ENCODE results near the gene SCART1.
"Not testable (repeated sequence)": the region's sequence is repeated elsewhere in the genome, so short reads cannot be mapped to it uniquely, and the experiment has no call there.

Gene SCART1

DNA sequence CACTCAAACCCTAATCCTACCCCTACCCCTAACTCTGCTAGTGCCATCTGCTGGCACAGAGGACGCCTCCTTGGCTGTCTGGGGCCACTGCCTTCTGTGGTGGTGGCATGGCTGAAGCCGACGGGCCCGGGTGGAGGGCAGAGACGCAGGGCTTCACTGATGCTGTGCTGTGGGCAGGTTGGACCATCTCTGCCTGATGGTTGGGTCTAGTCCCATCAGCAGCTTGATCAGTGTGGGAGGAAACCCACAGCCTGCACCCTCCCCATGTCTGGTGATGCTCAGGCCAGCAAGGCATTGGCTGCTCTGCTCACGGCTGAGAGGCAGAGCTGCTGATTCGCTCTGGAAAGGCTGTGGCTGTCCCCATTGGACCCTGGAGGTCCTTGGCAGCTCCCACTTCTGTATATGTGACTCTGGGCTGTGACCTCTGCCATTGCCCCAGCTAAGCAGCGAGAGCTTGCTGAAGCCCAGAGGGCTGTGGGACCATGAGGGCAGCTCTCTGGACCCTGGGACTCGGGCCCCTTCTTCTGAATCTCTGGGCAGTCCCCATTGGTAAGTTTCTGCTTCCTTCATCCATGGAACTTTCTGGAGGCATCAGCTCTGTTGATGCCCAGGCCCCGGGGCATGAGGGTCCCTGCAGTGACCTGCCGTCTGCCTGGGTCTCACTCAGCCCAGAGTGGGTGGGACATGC is at the start of gene SCART1:
Gene SCART1 (plus strand): TSS at position 430 of the 688 bp plus-strand sequence. CDS start 53 bp downstream, at position 483.
- no peak for DNase-seq

DNA sequence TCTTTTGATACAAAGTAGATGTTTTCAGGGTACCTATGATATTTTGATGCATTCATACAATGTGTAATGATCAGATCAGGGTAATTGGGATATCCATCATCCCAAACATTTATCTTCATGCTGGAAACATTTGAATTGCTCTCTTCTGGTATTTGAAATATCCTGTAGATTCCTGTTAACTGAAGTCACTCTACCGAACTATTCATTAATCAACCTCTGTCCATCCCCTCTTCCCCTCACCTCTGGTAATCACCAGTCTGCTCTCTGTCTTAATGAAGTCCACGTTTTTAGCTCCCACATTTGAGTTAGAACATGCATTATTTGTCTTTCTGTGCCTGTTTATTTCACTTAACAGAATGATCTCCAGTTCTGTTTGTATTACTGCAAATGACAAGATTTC is 48.5 kb upstream of the SCART1 start:
- DNase-seq, result no peak

DNA sequence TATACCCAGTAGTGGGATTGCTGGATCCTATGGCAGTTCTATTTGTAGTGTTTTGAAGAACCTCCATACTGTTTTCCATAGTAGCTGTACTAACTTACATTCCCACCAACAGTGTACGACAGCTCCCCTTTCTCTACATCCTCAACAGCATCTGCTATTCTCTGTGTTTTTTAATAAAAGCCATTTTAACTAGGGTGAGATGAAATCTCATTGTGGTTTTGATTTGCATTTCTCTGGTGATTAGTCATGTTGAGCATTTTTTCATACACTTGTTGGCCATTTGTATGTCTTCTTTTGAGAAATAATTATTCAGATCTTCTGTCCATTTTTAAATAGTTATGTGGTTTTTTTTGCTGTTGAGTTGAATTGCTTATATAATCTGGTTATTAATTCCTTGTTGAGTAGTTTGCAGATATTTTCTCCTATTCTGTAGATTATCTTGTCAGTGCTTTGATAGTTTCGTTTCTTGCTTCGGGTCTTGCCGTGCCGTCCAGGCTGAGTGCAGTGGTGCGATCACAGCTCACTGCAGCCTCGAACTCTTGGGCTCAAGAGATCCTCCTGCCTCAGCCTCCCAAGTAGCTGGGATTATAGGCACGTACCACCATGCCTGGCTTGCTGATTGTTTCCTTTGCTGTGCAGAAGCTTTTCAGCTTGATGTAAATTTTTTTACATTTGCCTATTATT is 47.8 kb upstream of the SCART1 start:
- no peak for DNase-seq

DNA sequence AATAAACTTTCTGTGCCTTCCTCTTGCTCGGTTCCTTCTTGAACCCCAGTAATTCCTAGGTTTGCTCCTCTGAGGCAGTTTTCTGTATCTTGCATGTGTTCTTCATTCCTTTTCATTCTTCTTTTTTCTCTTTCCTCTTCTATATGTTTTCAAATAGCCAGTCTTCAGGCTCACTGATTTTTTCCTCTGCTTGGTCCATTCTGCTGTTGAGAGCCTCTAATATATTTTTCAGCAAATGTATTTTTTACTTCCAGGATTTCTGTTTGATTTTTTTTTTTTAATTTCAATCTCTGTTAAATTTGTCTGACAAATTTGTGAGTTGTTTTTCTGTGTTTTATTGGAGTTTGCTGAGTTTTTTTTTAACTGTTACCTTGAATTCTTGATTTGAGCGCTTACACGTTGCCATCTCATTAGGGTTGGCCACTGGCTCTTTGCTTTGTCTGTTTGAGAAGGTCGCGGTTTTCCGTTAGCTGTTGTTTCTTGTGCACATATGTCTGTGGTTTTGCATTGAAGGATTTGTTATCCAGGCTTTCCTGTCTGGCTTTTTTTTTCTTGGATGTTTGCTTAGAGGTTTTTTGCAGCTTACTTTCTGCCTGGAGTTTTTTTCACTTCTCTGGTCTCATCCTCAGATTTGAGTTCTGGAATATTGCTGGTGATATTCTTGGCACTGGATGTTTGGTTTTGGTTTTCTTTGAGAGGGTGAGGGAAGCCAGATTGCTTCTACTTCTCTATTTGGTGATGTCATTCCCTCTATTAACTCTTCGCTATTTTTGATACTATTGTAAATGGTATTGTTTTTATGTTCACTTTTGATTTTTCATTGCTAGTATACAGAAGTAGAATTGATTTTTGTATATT is 42.0 kb upstream of the SCART1 start:
- DNase-seq, result no peak

DNA sequence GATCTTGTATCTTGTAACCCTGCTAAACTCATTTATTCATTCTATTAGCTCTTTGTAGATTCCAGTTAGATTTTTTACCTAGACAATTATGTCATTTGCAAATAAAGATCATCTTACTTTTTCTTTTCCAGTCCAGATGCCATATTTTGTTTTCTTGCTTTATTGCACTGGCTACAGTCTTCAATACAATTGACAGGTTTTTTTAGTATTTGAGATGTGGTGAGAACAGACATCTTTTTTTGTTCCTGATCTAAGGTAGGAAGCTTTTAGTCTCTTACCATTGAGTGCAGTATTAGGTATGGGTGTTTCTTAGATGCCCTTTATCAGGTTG is 41.4 kb upstream of the SCART1 start:
- no peak for DNase-seq

DNA sequence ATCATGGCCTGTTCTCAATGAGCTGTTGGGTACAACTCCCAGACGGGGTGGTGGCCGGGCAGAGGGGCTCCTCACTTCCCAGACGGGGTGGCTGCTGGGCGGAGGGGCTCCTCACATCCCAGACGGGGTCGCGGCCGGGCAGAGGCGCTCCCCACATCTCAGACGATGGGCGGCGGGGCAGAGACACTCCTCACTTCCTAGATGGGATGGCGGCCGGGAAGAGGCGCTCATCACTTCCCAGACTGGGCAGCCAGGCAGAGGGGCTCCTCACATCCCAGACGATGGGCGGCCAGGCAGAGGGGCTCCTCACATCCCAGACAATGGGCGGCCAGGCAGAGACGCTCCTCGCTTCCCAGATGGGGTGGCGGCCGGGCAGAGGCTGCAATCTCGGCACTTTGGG is 39.3 kb upstream of the SCART1 start:
- DNase-seq, result not testable (repeated sequence)

DNA sequence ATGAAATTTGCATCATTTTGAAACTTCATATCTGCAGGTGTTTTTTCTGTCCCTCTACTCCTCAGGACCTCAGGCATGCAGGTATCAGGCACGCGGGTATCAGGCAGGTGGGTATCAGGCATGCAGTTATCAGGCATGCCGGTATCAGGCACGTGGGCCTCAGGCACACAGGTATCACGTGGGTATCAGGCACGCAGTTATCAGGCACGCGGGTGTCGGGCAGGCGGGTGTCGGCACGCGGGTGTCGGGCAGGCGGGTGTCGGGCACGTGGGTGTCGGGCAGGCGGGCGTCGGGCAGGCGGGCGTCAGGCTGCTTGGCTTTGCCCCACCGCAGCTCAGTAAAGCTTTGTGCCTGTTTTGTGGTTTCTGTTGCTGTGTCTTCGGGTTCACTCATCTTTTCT is 38.0 kb upstream of the SCART1 start:
- DNase-seq, result no peak

DNA sequence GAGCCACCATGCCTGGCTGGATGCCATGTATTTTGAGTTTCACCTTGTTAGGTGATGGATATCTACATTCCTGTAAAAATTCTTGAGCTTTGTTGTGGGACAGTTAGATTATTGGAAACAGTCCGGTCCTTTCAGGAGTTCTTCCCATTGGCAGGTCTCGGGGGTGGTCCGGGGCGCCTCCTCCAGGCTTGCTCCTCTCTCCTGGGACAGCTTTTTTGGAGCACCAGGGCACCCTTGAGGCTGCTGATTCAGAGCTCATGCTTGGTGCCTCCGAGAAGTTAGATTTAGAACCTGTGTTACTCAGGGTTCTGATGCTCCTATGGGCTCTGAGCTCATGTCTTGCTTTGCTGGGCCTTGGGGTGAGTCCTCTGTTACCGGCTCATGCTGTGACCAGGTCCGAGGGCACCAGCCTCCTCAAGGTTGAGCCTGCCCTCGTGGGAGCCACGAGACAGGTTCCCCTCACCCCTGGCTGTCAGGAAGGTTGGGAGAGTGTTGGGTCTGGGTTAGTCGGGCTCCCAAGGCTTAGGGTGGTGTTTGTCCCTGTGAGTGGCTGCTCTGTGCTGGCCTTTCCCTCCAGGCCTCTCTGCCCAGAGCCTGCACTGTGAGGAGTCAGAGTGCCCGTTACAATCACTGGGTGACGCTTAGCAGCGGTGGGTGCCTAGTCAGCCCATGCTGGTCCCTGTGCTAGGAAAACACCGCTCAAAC is 35.3 kb upstream of the SCART1 start:
- DNase-seq, result no peak

DNA sequence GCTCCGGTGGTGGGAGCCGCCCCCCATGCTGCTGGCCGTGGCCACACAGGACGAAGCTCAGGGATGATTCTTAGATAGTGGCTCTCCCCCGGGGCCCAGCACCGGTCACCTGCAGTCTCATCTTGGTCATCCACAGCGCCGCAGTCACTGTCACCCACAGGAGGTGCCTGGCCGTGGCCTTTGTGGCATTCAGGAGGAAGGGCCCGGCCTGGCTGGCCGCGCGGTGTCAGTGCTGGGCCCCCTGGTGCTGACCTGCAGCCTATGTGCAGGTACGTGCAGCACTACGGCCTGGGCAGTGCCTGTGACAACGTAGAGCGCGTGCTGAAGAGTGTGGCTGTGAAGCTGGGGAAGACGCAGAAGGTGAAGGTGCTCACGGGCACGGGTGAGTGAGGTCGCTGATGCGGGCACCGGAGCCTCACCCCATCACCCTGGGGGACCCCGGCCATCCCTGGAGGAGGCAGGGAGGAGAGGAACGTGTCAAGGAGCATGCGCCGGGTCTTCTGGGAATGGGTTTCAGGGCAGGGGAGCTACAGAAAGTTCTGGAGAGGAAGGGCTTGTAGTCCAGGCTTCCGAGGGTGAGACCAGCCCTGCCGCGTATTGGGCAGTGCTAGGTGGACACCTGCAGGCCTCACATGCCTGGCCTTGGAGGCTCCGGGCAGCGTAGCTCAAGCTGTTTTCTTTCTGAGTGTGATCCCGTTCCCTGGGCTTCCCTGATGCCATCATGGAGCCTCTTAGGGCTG is 34.4 kb upstream of the SCART1 start:
- DNase-seq, result no peak

DNA sequence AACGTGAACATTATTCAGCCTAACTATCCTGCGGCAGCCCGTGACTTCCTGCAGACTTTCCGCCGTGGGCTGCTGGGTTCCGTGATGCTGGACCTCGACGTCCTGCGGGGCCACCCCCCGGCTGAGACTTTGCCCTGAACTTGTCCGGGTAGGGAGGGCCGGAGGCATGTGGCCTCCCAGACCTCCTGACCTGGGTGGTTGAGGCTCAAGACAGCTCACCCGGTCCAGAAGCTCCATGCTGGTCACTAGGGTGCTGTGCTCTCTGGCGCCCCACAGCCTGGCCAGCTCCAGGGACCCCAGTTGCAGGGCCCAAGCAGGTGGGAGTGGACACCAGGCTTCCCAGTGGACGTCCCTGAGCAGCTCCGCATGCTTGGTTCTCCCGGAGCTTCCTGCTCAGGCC is 33.7 kb upstream of the SCART1 start:
- no peak for DNase-seq

DNA sequence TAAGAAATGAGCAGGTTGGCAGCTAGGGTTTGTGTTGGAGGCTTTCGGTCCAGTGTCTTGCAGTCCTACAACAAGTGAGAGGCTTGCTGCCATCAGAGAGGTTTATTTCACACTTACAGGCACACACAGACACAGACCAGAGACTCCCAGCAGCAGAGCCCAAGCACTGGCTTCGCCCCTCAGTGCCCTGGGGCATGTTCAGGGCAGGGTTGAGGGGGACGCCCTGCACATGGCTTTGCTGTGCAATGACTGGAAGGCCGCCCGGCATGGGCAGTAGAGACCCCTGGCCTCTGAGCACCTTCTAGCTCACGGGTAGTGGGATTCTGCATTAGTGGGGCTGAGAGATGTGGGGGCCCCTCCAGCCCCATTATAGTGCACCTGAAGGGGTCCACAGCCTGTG is 33.2 kb upstream of the SCART1 start:
- no peak for DNase-seq

DNA sequence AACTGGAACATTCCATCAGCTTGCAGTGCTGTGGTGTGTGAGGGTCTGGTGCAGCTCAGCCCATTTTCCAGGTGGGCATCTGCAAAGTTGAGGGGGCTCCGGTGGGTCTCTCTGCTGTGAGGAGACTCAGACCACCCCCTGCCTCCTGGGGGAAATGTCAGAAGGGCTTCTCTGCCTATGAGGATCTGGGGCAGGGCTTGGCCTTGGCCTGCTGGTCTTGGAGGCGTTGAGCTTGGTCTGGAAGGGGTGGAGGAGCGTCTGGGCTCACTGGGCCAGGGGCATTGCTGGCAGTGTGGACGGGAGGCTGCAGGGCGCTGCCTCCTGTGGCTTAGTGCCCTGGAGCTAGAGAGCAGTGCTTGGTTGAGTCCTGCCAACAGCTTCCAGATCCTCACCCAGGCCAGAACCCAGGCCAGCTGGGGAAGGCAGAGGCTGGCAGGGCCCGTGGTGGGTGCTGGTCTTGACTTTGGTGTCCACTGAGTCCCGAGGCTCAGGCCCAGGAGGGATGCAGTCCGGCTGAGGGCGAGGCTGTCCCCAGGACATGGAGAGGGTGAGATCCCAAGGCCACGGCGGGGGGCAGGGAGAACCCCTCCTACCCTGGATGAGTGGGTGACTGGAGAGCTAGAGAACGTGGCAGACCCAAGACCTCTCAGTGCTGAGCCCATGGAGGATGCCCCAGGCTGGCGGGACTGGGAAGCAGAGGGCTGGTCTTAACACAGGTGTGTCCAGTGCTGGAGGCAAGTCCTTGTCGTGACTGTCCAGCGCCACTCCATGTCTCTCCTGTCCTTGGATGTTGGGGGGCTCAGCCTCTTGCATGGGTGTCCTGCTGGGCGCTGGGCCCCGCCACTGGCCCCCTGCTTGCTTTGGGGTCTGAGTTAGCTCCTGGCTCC is 32.2 kb upstream of the SCART1 start:
- DNase-seq, result no peak

DNA sequence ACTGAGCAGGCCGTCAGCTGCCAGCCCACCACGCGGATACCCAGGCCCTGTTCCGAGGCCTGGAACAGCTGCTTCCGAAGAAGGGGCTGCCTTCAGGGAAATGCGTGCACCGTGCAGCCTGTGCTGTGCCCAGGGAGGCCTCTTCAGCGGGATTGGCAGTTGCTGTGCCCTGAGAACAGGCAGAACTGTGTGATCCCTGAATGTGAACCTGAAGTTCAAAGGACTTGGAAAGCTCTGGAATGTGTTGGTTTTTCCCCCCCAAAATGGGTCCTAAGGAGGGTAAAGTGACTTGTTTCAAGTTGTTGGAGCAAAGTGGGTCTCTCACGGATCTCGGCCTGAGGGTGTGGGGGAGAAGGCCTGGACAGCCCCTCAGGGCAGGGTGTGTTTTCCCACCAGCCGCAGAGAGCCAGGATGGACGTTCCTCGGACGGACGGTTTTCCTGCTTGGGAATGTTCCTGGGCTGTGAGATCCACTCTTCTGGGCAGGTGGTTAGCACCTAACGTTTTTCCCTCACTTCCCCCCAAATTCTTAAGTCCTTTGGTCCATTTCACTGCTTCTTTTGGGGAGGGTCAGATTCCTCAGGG is 31.4 kb upstream of the SCART1 start:
- no peak for DNase-seq

DNA sequence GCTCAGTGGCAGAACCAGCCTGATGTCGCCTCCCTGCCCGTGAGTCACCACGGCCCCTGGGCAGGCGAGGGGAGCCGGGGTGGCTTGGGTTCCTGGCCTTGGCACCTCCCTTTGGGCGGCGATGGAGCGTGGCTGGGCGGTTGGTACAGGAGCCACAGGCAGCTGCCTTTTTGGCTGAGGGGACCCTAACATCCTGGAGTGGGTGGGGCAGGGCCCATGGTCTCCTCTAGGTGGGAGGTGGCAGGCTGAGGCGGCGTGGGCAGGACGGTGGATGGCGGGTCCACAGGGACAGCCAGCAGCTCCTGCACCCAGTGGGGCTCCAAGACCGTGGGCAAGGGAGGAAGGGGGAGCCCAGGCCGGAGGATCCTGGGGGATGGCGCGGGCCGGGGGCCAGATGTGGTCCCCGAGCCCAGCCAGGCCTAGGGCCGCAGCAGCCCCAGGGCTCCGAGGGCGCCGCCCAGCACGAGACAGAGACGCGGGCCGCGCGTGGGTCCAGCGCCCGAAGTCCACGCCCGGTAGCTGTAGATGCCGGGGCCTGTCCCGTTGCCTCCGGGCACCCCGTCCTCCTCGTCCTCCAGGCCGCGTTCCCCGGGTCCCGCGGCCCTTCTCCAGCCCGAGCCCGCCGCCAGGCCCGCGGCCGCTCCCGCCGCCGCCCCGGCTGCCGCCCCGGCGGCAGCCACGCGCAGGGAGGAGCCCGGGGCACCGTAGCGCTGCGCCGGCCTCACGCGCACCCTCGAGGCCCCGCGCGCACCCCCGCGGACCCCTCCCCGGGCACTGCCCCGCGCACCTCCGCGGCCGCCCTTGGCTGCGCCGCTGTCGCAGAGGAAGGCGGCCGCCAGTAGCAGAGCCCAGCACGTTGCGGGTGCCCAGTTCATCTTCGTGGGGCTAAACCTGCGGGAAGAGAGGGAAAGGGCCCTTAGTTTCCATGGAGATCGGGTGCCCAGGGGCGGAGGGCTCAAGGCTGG is 30.7 kb upstream of the SCART1 start:
- no peak for DNase-seq

DNA sequence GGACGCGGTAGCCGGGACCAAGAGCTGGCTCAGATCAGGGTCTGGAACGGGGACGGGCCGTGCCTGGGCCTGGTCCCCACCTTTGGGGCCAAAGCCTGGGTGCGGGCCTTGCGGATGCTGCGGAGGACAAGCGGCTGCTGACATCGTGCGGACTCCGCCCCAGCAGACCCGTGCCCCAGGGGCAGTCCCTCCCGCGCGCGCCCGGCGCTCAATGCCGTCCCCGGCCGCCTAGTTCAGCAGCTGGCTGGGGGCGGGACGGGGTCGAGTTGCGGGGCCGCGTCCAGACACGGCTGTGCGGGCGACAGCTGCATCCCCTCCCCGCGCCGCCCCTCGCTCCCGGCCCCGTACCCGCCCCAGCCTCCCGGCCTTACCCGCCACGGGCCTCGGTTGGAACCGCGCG is 29.6 kb upstream of the SCART1 start:
- not testable (repeated sequence) for DNase-seq

DNA sequence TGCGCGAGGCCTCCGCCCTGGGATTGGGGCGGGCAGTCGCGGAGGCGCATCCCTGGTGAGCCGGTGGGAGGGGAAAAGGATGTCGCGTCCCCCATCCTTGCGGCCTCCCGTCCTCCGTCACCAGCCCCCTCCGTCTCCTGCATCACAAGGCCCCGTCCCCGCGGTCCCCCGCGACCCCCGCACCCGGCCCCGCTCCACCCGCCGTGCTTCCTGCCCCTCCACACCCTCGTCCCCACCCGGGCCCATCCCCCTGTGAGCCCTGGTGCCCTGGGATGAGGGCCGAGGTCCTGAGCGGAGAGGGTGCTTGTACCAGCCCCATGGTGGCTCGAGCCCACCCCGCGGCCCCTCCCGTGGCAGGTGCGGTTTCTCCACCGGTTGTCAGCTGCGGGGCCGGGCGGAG is 29.1 kb upstream of the SCART1 start, which contains the start of gene SPRN:
Gene SPRN (minus strand): TSS at position 25 of the 400 bp plus-strand sequence. CDS start 944 bp downstream, outside the sequence.
- not testable (repeated sequence) for DNase-seq

DNA sequence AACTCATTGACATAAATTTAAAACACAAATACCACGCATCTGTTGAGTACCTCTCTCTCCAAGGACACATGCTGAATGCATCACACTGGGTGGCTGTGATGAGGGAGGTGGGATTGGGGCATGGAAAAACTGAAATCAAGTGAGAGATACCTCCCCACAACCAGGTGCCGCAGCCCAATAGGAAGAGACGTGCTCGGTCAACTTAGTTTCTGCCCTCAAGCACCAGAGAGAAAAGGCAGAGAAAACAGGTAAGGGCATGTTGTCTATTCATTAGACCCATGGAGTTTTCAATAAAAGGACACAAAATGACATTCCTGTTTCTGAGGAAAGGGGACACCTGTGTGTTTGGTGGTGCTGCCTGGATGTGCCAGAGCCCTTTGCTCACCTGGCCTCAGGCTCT is 24.2 kb upstream of the SCART1 start:
- not testable (repeated sequence) for DNase-seq

DNA sequence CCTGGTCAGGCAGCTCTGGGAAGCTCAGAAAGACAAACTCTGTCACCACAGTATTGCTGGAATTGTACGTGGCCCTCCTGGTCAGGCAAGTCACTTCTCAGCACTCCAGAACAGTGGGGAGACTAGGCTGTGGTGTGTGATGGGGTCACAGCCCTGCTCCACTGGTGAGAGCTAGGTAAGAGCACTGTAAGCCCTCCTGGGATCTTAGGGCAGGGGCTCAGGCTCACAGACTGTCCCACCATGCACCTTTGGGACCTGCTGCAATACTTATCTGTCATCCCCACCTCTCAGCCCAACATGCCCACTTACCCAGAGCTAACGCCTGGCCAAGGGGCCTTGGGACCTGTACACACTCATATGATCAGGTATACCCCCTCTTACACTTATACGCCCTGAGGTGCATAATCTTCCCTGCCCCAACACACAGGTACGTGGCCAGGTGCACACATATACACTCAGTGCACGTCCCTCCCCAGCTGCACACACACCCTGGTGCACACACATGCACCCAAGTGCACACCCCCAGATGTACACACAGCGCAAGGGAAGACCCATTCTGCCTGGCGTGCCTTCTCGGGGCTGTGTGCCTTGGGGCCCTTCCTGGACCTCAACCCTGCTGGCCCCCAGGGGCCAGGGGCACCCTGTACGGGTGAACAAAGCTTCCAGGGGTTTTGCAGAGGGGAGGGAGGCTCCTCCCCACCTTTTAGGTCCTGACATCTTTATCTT is 21.7 kb upstream of the SCART1 start:
- DNase-seq, result not testable (repeated sequence)

DNA sequence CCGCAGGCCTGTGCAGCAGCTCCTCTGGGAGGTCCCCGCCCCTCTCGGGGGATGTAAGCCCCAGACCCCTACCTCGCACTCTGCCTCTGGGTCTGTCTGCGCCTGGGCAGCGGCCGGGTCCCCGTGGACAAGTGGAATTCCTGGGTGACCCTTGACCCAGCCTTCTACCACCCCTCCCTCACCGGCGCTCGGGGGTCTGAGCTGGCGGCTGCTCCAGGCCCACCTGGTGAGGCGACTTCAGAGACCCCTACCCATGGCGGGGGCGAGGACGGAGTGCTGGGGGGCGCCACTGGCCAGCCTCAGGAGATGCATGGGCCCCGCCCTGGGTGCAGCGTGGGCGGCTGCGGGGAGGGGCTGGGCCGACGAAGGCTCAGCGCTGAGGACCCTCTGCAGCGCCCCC is 21.0 kb upstream of the SCART1 start:
- DNase-seq, result not testable (repeated sequence)

Measured in stimulated activated CD8-positive, alpha-beta memory T cell treated with anti-CD3 and anti-CD28 coated beads, Interleukin-4, amount 100 ng/mL, for 48 hours (primary cell).